ENCODE data around the gene LTBR.

- no peak for TF ChIP-seq POLR2A (IDR thresholded peaks at IDR 0.05; ENCODE audit: low read length)
- no peak for TF ChIP-seq GATA1 (IDR thresholded peaks at IDR 0.05; ENCODE audit: low read depth, low read length)
Observed at GRCh38 chr12:6378709-6379472, 5.1 kb upstream of the LTBR start.

Data from erythroblast (primary cell).